Suprapubic skin (tissue), 4 donors: ENCODE measurements around the gene COPA. TPM values are rescaled to one million over a fixed set of nuclear protein-coding genes. Genes with fewer than 3 reads are reported as not detected.

Experiments used
- DNase-seq, 2 donors: peaks; one replicate each; pipeline ENCODE4 v3.0.0-alpha.2; 2019; ENCODE audit warnings: low spot score in 2 of 2
- H3K27ac ChIP-seq: fragments of 200-600 bp; sonication (generic); one replicate; pipeline ENCODE4 v1.5.1; 2019
- H3K27me3 ChIP-seq: fragments of 200-600 bp; sonication (generic); one replicate; pipeline ENCODE4 v1.5.1; 2019
- H3K36me3 ChIP-seq: fragments of 200-600 bp; sonication (generic); one replicate; pipeline ENCODE4 v1.5.1; 2019
- H3K4me1 ChIP-seq: fragments of 200-600 bp; sonication (generic); one replicate; pipeline ENCODE4 v1.5.1; 2019
- H3K4me3 ChIP-seq: fragments of 200-600 bp; sonication (generic); one replicate; pipeline ENCODE4 v1.5.1; 2019; ENCODE audit warnings: mild to moderate bottlenecking
- H3K9me3 ChIP-seq: fragments of 200-600 bp; sonication (generic); one replicate; pipeline ENCODE4 v1.5.1; 2019
- CTCF ChIP-seq, 2 donors: fragments of 200-600 bp in 1 of 2; fragments of 450-650 bp in 1 of 2; sonication (generic) in 1 of 2; IDR thresholded peaks; one replicate each; pipeline ENCODE4 v1.5.1; 2016 to 2019; ENCODE audit warnings: antibody characterized with exemption in 2 of 2, mild to moderate bottlenecking in 1 of 2, moderate library complexity in 1 of 2
- EP300 ChIP-seq: sonication (generic); formaldehyde crosslinking; IDR thresholded peaks from one replicate; pipeline ENCODE4 v1.6.1; 2017; ENCODE audit warnings: antibody characterized with exemption
- POLR2A ChIP-seq, 2 donors: fragments of 450-650 bp; IDR thresholded peaks; one replicate each; pipeline ENCODE4 v1.6.1; 2017; ENCODE audit warnings: antibody characterized with exemption in 2 of 2, mild to moderate bottlenecking in 2 of 2, moderate library complexity in 2 of 2
- POLR2AphosphoS5 ChIP-seq, 3 donors: sonication (generic); formaldehyde crosslinking; IDR thresholded peaks; one replicate each; pipeline ENCODE4 v1.6.1; 2017; ENCODE audit warnings: antibody characterized with exemption in 3 of 3
- WGBS: methylation state at CpG from one replicate; pipeline ENCODE4 v1.1.5; 2018; 5-methylcytosine and 5-hydroxymethylcytosine counted together
- total RNA-seq, 4 donors: library from RNA; depleted of rRNA; stranded (reverse); fragments of >200 nt; gene quantifications; one replicate each; pipeline ENCODE4 v1.1.0, GENCODE V29; 2016

The COPA gene
- total RNA-seq, 4 donors from 2014 or later = 62.5 to 92.9 (median 87.2) TPM

DNA sequence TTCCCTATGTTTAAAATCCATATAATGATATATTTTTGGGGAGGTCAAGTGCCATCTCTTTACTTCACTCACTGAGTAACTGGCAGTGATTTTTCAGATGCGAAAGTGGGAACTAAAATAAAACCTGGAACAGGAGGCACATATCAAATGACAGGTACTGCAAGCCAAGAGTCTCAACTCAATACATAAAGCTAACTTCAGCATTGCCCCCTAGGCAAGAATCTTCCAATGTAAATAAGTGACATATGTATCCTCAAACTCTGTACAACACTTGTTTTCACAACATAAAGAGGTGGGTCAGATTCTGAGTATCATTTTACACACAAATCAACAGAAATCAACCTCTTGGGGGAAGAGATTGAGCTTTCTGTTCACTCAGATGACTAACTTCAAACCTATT, 98.8 kb downstream of the COPA start:
- 70% methylated on average over 1 of the region's 1 CpG for WGBS
- no peak for TF ChIP-seq POLR2A (IDR thresholded peaks at IDR 0.05)
- no peak for TF ChIP-seq CTCF (IDR thresholded peaks at IDR 0.05)
- no peak for TF ChIP-seq POLR2AphosphoS5 (IDR thresholded peaks at IDR 0.05)
- no peak for TF ChIP-seq EP300
- no peaks in the 10 kb centered on the region for H3K4me1 ChIP-seq

DNA sequence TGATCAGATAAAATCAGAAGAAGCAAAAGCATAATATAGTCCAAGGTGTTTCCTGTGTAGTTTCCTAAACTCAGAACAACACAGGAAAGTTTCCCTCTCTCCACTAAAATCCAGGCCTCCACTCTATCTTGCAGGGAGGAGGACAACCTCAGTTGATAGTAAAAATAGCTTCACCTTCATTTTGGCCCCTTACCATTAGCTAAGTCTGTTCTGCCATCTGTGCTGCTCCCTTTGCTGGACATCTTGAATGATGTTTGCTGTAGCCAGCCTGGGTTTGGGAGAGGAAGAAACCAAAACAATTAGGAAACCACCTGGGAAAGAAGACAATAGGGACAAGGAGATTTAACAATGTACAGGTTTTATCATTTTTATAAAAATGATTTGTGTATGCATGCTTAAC, 99.3 kb downstream of the COPA start:
- DNase-seq = no peak
- no peaks in the 10 kb centered on the region for H3K4me1 ChIP-seq

More for the DNA sequence above, 98.8 kb downstream of the COPA start:
- no peaks in the 10 kb centered on the region for H3K9me3 ChIP-seq
- H3K4me3 ChIP-seq = no peak overlapping the region
- H3K36me3 ChIP-seq = peaks cover 40% of the 10 kb centered on the region
- H3K27me3 ChIP-seq = no peaks in the 10 kb centered on the region
- DNase-seq = no peak
- H3K27ac ChIP-seq = no peak overlapping the region

DNA sequence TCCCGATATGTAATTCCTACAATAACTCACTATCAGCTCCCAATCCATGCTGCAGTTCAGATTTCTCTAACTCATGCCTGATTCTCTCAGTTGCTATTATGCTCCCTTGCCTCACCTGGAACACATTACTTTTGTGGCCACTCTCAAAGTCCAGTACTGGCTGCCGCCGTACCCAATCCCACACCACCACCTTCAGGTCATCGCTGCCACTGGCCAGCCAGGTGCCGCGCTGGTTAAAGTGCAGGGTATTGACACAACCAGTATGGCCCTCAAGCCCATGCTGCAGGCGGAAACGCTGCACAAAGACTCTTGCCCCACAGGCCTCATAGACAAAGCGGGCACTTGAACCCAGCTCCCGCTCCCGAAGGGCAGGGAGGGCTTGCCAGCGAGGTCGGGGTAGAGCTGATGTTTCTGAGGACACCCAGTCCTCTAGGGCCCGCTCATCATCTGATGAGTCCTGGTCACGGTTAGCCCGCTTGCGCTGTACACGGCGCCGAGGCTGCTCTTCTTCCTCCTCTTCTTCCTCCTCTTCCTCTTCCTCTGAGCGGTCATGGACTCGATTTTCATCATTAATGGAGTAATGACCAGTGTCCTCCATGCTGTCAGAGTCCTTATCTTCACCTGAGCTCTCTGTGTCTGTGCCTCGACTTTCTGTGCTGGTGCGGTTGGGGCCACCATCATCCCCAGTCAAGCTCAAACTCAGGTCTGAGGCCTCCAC, 103.3 kb downstream of the COPA start:
- no peaks in the 10 kb centered on the region for H3K27me3 ChIP-seq
- no peak overlapping the region for H3K4me3 ChIP-seq
- DNase-seq = no peak
- no peak for TF ChIP-seq POLR2A (IDR thresholded peaks at IDR 0.05)
- no peak for TF ChIP-seq POLR2AphosphoS5 (IDR thresholded peaks at IDR 0.05)
- no peak for TF ChIP-seq CTCF (IDR thresholded peaks at IDR 0.05)
- peaks cover 85% of the 10 kb centered on the region for H3K36me3 ChIP-seq
- no peaks in the 10 kb centered on the region for H3K9me3 ChIP-seq
- 96% methylated on average over 24 of the region's 24 CpGs for WGBS
- no peak overlapping the region for H3K27ac ChIP-seq
- no peaks in the 10 kb centered on the region for H3K4me1 ChIP-seq

More for the DNA sequence above, 99.3 kb downstream of the COPA start:
- Histone ChIP-seq H3K4me3 (no peak overlapping the region), H3K36me3 (peaks cover 45% of the 10 kb centered on the region), H3K27ac (no peak overlapping the region), H3K9me3 (no peaks in the 10 kb centered on the region), H3K27me3 (no peaks in the 10 kb centered on the region)
- TF ChIP-seq CTCF (IDR thresholded peaks at IDR 0.05) (no peak), POLR2AphosphoS5 (IDR thresholded peaks at IDR 0.05) (no peak), POLR2A (IDR thresholded peaks at IDR 0.05) (no peak), EP300 (no peak)

Other genes with a start within 250 kb of the COPA start
- gene IGSF8, start 244.6 kb downstream of the COPA start, total RNA-seq = 10 to 100 TPM; 44.1 to 90.5 (median 50.8) TPM
- gene ATP1A2, start 227.5 kb downstream of the COPA start, total RNA-seq = 1 to 10 TPM; 4.2 to 6.9 (median 4.8) TPM
- gene ATP1A4, start 191.6 kb downstream of the COPA start, total RNA-seq = not detected
- not detected for gene CASQ1, start 152.7 kb downstream of the COPA start, total RNA-seq
- 10 to 100 TPM; 51.0 to 82.6 (median 61.5) TPM for gene PEA15, start 137.9 kb downstream of the COPA start, total RNA-seq
- gene DCAF8, start 80.7 kb downstream of the COPA start, total RNA-seq = 100 to 1,000 TPM in 3 of 4 donors, 10 to 100 TPM in 1; 98.3 to 402 (median 125) TPM
- 10 to 100 TPM; 36.3 to 47.3 (median 45.0) TPM for gene PEX19, start 58.1 kb downstream of the COPA start, total RNA-seq
- 10 to 100 TPM; 53.4 to 94.1 (median 71.1) TPM for gene NCSTN, start 133 bp upstream of the COPA start, total RNA-seq
- under 1 TPM in 1 of 4 donors, not detected in 3; 0.39 TPM for gene NHLH1, start 23.8 kb upstream of the COPA start, total RNA-seq
- 10 to 100 TPM; 18.7 to 39.7 (median 28.1) TPM for gene VANGL2, start 57.3 kb upstream of the COPA start, total RNA-seq
- gene SLAMF6, start 180.0 kb upstream of the COPA start, total RNA-seq = 1 to 10 TPM in 1 of 4 donors, under 1 TPM in 1, not detected in 2; 0.80 to 1.0 TPM
- gene CD84, start 236.2 kb upstream of the COPA start, total RNA-seq = 1 to 10 TPM; 1.2 to 9.0 (median 2.3) TPM